HG03103 (cell line): Measurements from ENCODE around the gene CHD6.

Experiments
- ATAC-seq: cut with Tn5 transposase; IDR thresholded peaks from one replicate; pipeline ENCODE4 v1.9.1; 2021; ENCODE audit warnings: low read depth; ENCODE audit not compliant: unreplicated experiment

Gene CHD6

GRCh38 chr20:41587523-41587922 is 30.7 kb downstream of the CHD6 start:
- ATAC-seq: no peak

DNA sequence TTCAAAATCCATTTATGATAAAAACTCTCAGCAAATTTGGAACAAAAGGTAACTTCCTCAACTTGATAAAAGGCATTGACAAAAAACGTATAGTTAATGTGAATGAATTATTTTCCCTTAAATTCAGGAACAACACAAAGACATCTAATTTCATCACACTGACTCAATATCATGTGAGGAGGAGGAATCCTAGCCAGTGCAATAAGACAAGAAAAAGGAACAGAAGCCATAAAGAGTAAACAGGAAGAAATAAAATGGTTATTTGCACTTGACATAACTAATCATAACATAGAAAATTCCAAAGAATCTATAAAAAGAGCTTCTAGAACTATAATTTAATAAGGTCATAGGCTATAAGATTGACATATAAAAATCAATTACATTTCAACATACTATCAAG is 31.4 kb downstream of the CHD6 start:
- no peak for ATAC-seq

GRCh38 chr20:41580350-41580749 is 37.8 kb downstream of the CHD6 start:
- ATAC-seq: no peak

DNA sequence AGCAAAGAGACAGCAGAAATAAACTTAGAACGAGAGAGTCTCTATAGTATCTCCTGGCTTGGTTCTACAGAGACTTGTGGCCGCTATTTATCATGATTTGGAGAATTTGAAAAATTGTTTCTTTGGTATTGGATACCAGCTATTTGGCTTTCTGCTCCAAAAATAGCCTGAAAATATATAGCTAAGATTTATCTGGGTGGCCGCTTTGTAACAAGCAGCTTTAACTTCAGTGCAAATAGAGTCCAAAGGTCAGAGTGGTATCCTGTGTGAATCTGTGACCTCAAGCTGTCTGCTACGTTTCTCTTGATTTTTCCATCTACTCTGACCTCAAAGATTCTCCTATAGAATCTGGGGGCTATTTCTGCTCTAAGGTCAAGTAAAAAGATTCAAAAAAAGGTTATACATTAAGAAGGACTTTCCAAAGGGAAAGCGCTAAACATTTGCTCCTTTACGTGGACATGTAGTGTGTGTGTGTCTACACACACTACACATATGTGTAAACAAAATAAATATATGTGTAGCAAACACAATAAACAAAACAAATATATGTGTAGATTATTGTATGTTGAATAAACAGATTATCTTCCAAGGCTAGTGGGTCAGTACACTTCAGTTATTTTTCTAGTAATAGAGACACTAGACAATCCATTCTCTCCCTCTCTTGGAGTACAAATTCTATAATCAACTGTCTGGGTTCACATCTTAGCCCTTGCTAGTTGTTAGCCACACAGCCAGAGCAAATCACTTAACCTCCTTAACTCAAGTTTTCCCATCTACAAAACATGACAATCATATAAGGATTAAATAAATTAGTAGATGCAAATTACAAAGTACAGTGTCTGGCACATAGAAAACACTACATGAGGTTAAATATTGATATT is 40.8 kb downstream of the CHD6 start:
- no peak for ATAC-seq

DNA sequence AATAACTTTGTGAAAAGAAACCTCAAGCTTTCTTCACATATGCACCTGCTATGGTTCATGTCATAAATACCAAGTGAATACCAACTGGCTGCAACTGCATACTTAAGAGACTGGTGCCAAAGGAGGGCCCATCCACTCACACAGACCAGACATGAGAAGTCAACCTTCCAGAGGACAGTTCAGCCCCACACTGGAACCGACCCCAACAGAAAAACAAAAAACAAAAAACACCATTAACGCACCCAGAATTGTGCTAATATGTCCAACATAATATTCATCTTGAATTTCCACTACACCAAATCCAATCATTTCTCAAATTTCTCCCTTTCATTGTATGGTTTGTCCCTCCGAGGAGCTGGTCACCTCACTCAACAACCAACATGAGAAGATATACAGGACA is 42.8 kb downstream of the CHD6 start:
- no peak for ATAC-seq

- no peak for ATAC-seq
These were observed 43.3 kb downstream of the CHD6 start for GRCh38 chr20:41574802-41575389.

DNA sequence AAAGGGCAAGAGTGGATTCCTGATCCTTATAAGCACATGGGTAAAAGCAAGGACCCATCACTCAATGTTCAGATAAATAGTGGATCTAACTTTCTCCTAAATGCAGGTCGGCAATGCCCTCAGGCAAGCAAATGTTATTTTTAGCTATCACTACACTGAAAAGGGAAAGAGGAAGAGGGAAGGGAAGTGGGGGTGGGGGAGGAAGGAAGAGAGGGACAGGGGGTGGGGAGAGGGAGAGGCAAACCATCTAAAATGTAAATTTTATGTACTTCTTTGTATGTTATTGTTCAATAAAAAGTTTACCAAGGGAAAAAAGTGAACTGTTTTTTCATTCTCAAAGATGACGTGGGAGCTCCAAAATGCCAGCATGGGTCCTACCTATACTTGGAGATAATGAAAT is 44.2 kb downstream of the CHD6 start:
- ATAC-seq: no peak

- ATAC-seq: no peak
These were observed 46.1 kb downstream of the CHD6 start for GRCh38 chr20:41572010-41572572.

- ATAC-seq: no peak
These were observed 47.2 kb downstream of the CHD6 start for GRCh38 chr20:41571006-41571405.

DNA sequence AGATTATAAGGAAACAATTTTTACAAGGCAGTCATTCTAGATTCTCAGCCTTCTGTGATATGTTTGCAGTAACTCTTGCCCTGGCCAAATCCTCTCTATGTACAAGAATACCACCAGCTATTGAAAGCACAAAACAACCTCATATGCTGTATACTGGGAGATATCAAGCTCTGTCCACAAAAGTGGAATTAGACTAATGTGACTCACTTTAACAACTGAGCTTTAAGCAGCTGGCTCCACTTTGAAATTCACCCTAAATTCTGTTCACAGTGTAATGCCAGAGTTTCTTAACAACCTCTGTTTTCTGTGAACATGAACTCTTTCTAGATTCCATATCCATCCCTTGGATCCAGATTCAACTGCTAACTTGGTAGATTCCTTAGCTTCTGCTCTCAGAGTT is 47.6 kb downstream of the CHD6 start:
- no peak for ATAC-seq

GRCh38 chr20:41567615-41568014 is 50.6 kb downstream of the CHD6 start:
- no peak for ATAC-seq

DNA sequence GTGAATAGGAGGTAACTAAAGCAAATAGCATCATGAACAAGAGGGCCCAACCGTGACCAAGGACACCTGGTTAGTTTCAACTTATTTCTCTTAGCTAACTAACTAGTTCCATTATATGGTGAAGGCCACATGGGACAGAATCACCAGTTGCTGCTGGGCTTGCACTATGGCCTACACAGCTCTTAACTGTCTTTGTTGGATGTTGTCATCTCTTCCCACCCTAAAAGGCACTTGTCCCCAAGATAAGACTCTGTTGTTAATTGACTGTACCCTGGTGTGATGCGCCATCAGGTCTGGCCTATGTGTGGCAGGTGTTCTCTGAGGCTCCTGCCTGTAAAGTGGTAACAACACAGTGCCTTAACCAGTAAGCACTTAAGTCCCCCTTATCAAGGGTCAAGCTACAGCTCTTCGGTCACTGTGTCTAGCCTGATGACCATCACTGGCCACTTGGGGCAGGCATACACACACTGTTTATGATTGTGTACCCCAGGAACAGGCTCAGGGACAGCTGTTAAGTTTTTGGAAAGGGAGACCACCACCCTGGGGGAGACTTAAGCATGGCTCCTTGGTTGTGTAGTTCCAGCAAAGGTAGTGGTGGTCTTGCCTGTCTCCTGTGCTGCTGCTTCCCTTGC is 51.2 kb downstream of the CHD6 start:
- ATAC-seq: no peak

DNA sequence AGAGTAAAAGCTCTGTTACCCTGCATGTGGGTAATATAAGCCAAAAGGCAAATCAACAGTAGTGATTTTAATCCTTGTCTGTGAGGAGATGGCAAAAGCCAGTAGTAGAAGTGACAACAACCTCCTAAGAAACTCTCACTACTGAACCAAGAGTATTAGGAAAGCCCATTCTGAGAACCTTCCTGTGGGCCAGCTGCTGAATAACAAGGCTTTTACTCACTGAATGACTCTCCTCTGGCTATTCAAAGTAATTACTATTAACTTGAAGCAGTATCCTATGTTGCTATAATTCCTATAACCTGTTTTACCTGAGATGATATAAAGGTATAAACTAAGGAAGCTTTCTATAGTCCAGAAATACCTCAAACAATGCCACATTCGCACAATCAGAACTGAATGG is 55.1 kb downstream of the CHD6 start:
- no peak for ATAC-seq

- no peak for ATAC-seq
These were observed 57.2 kb downstream of the CHD6 start for GRCh38 chr20:41560970-41561369.

GRCh38 chr20:41559658-41560057 is 58.5 kb downstream of the CHD6 start:
- no peak for ATAC-seq

- no peak for ATAC-seq
These were observed 64.9 kb downstream of the CHD6 start for GRCh38 chr20:41553142-41553879.

GRCh38 chr20:41552295-41553068 is 65.7 kb downstream of the CHD6 start:
- no peak for ATAC-seq

DNA sequence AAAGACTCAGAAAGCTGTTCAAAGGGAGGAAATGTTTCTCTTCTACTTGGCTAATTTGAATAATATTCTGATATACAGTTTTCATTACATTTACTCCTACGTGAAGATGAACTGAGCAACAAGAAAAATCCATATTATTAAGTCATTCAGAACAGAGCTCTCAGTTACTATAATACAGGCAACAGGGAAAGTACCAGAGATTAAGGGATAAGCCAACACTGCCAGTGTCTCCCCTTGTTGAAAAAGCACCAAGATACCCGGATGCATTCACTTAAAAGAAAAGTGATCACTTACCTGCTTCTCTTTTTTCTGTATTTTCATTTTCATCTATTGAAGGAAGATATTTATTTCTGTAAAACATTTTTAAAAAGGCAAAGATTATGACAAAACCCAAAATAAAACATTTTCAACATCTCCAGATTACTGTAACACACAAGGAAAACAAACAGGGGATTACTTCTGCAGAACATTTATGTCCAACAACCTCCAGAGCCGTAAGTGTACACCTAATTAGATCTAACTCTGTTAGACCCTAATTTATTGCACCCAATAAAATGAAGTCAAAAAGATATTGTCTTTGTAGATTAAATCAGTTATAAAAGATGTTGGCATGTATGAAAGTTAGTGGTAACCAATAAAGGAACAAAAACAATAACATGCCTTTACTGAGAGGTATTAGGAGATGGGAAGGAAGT is 67.0 kb downstream of the CHD6 start:
- no peak for ATAC-seq

GRCh38 chr20:41547221-41547620 is 71.0 kb downstream of the CHD6 start:
- no peak for ATAC-seq
